Lung (tissue), 12 donors: ENCODE measurements around the gene DCDC1. TPM values are rescaled to one million over a fixed set of nuclear protein-coding genes. Genes with fewer than 3 reads are reported as not detected.
A peak's percentile ranks its signal among the peaks of the same experiment; 100 is the strongest.

Source experiments
- ATAC-seq: fragments of 200-7000 bp; cut with Tn5 transposase; one replicate; pipeline ENCODE4 v1.9.1; 2020; ENCODE audit warnings: moderate number of reproducible peaks; ENCODE audit not compliant: insufficient read depth, low FRiP score
- DNase-seq, 3 donors: peaks; one replicate each; pipeline ENCODE4 v3.0.0-alpha.2; 2013 to 2017
- H3K27ac ChIP-seq, 2 donors: one replicate each; pipeline ENCODE4 v1.5.1; 2013; ENCODE audit warnings: mild to moderate bottlenecking in 2 of 2, moderate library complexity in 2 of 2, control low read depth in 1 of 2, inconsistent platforms in 1 of 2, low read depth in 1 of 2, low read length in 1 of 2
- H3K27me3 ChIP-seq, 3 donors: one replicate each; pipeline ENCODE4 v1.5.1; 2013; ENCODE audit warnings: low read length in 2 of 3; ENCODE audit not compliant: control insufficient read depth in 3 of 3, insufficient read depth in 3 of 3
- H3K36me3 ChIP-seq, 4 donors: one replicate each; pipeline ENCODE4 v1.5.1; 2013; ENCODE audit warnings: low read length in 4 of 4, mild to moderate bottlenecking in 1 of 4, moderate library complexity in 1 of 4; ENCODE audit not compliant: control insufficient read depth in 4 of 4, insufficient read depth in 4 of 4
- H3K4me1 ChIP-seq, 5 donors: one replicate each; pipeline ENCODE4 v1.5.1; 2013; ENCODE audit warnings: low read length in 5 of 5, mild to moderate bottlenecking in 2 of 5, moderate library complexity in 1 of 5; ENCODE audit not compliant: control insufficient read depth in 5 of 5, insufficient read depth in 5 of 5
- H3K4me3 ChIP-seq: one replicate; pipeline ENCODE4 v1.5.1; 2013; ENCODE audit warnings: mild to moderate bottlenecking, control low read depth, moderate library complexity
- H3K9ac ChIP-seq, 2 donors: one replicate each; pipeline ENCODE4 v1.5.1; 2013; ENCODE audit warnings: low read length in 2 of 2, control low read depth in 1 of 2; ENCODE audit not compliant: insufficient read depth in 1 of 2
- H3K9me3 ChIP-seq, 4 donors: one replicate each; pipeline ENCODE4 v1.5.1; 2013; ENCODE audit warnings: low read length in 3 of 4, mild to moderate bottlenecking in 1 of 4, moderate library complexity in 1 of 4; ENCODE audit not compliant: control insufficient read depth in 4 of 4, insufficient read depth in 3 of 4
- CTCF ChIP-seq: IDR thresholded peaks from 2 replicates; pipeline ENCODE4 v1.5.1; 2012; ENCODE audit warnings: mild to moderate bottlenecking; ENCODE audit errors: control extremely low read depth, extremely low read depth
- WGBS, 2 donors: extraction: QIAGEN DNeasy Blood & Tissue Kit; methylation state at CpG; one replicate each; pipeline ENCODE4 v1.1.7; 2013; 5-methylcytosine and 5-hydroxymethylcytosine counted together
- polyA plus RNA-seq, 2 donors: library from polyadenylated mRNA; stranded (reverse); fragments of 200-250 nt; gene quantifications; one replicate each; pipeline ENCODE4 v1.2.1, GENCODE V29; 2013
- total RNA-seq, 2 donors: library from RNA; depleted of rRNA in 1 of 2; stranded (reverse); fragments of >200 nt in 1 of 2; gene quantifications; one replicate each; pipeline ENCODE4 v1.2.1, GENCODE V29; 2014 to 2021
- donor health status: control.
- donor health status: control.
- donor health status: Bipolar disorder and iron deficiency.
- donor health status: healthy.
- donor health status: DM: yes; HTN: yes; CAD: no.

The DCDC1 gene
- total and polyA plus RNA-seq, 4 donors, result 0.47 to 20.6 (median 4.7) TPM

GRCh38 chr11:31237819-31238760 lies 131.4 kb downstream of the DCDC1 start:
- WGBS, 2 donors, result 54 to 71% methylated on average over 8 of the region's 8 CpGs
- Histone ChIP-seq H3K27me3 (no peaks in the 10 kb centered on the region), H3K4me3 (no peak overlapping the region), H3K4me1 (peaks cover 0 to 8% (median 0%) of the 10 kb centered on the region in 5 donors), H3K9me3 (no peaks in the 10 kb centered on the region), H3K9ac (no peak overlapping the region), H3K27ac (no peak overlapping the region), H3K36me3 (no peaks in the 10 kb centered on the region)
- DNase-seq (peak in 2 of 3 donors; percentile 31 to 45), ATAC-seq (no peak)
- TF ChIP-seq CTCF, result no peak

- Histone ChIP-seq H3K9me3 (no peaks in the 10 kb centered on the region), H3K27ac (no peak overlapping the region), H3K27me3 (no peaks in the 10 kb centered on the region), H3K36me3 (no peaks in the 10 kb centered on the region), H3K4me1 (peaks cover 0 to 8% (median 0%) of the 10 kb centered on the region in 5 donors), H3K9ac (no peak overlapping the region), H3K4me3 (no peak overlapping the region)
- DNase-seq (peak in 2 of 3 donors; percentile 40), ATAC-seq (no peak)
- 0 to 6% methylated on average over 1 of the region's 1 CpG for WGBS, 2 donors
- TF ChIP-seq CTCF, result no peak
Observed at GRCh38 chr11:31236143-31236542, 133.4 kb downstream of the DCDC1 start.

GRCh38 chr11:31233425-31233824 lies 136.1 kb downstream of the DCDC1 start:
- DNase-seq (peak in 2 of 3 donors; percentile 9 to 14), ATAC-seq (no peak)
- Histone ChIP-seq H3K4me1 (peaks cover 0 to 6% (median 0%) of the 10 kb centered on the region in 5 donors), H3K9ac (no peak overlapping the region), H3K9me3 (no peaks in the 10 kb centered on the region), H3K27me3 (no peaks in the 10 kb centered on the region), H3K36me3 (no peaks in the 10 kb centered on the region), H3K27ac (no peak overlapping the region), H3K4me3 (no peak overlapping the region)
- TF ChIP-seq CTCF, result no peak
